G401 (cell line): ENCODE measurements around the gene HOTAIR. TPM values are rescaled to one million over a fixed set of nuclear protein-coding genes. Genes with fewer than 3 reads are reported as not detected.

Experiments used
- DNase-seq: peaks from one replicate; pipeline ENCODE4 v3.0.0-alpha.2; 2015; ENCODE audit warnings: low spot score
- in situ Hi-C: cut with HindIII; loops from 2 replicates; pipeline ENCODE4 v1.10.0; 2016; ENCODE audit warnings: low sequenced_read_pairs, mixed read lengths
- total RNA-seq: library from RNA; depleted of rRNA; stranded (reverse); fragments of >200 nt; shearing (Covaris generic); gene quantifications from 2 replicates; pipeline ENCODE4 v1.2.3, GENCODE V29; 2014

Gene HOTAIR
- total RNA-seq, 1 experiment from 2014 or later, result 4.1 TPM

DNA sequence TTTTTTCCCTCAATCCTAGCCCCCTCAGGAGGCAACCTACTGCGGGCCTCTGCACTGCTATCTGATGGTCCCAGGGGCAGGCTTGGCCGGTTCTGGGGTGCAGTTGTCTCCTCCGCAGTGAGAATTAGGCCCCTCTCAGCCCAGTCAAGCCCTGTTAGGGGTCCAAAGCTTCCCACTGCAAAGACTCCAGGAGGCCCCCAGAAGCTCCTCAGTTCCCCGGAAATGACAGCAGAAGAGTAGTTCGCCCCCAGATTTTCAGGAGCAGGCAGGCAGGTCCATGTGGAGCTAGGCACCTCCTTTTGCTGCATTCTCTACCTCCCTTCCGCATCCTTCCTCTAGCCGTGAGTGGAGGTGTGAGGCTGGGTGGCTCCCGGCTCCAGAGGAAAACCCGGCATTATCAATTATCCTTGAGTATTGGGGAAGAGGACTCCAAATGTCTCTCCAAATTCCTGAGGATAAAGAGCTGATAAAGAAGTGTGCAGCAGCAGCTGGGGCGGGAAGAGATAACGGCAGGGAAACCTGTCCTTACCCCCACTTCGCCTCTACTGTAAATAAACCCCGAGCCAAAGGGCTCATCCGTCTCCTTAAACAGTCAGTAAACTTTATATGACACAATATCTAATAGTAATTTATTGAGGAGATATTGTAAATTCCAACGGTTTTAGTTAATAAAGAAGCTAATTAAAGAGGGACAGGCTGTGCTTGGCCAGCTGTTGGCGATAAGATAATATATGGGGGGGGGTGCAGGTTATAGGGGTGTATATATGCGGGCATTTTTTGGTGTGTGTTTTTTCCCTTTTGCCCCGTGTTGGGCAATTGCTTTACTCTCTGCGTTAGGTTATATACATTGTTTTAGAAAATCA, 20.7 kb downstream of the HOTAIR start:
- DNase-seq, result no peak
- in situ Hi-C loops, result no loop called here

DNA sequence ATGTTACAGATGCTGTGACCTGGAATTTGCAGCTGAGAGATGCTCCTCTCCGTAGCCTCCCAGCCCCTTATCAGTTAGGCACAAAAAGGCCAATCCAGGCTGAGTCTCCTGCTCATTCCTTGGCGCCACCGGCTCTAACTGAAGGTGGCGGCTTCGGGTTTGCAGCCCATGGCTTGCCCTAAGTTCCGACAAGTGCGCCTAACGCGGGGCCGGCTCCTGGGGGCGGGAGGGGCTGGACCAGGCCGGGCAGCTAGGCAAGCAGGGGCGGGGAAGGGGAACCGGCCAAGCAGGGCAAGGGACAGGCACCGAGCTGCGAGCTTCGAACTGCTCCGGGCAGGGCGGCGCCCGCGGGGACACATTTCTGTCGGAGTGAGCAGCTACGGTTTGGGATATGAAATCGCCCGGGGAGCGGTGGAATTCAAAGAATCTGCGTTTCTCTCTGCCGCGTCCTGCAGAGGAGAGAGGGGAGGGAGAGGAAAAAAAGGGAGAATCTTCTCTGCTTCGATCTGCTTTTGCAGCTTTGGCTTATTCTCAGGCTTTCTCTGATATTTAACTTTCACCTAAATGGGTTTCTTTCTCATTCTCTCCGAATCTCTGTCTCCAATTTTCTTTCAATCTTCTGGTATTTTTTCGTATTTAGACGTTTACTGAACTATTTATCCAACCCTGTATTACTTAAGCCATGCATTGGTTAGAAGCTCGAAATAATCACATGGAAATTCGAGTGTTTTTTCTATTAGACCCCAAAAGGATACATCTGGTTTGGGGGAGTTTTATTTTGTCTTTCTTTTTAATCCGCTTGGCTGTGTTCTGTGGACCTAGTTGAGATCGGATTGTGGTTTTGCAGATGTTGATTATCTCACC, 21.7 kb downstream of the HOTAIR start:
- no peak for DNase-seq
- in situ Hi-C loops, result no loop called here

DNA sequence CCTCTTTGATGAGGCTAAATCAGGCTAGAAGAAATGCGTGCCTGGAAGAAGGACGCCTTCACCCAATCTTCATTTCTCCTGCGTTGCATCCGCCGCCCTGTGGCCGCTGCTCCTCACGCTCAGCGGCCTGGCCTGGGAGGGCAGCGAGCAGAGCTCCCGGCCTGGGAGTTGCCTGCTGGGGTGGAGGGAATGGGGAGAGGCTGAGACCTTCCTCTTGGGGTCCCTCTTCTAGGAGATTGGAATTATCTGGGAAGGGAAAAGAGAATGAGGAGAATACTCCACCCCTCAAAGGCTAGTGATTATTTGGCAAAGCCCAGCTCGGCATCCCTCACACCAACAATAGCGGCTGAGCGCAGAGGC, 22.4 kb downstream of the HOTAIR start:
- no peak for DNase-seq
- in situ Hi-C loops, result no loop called here

DNA sequence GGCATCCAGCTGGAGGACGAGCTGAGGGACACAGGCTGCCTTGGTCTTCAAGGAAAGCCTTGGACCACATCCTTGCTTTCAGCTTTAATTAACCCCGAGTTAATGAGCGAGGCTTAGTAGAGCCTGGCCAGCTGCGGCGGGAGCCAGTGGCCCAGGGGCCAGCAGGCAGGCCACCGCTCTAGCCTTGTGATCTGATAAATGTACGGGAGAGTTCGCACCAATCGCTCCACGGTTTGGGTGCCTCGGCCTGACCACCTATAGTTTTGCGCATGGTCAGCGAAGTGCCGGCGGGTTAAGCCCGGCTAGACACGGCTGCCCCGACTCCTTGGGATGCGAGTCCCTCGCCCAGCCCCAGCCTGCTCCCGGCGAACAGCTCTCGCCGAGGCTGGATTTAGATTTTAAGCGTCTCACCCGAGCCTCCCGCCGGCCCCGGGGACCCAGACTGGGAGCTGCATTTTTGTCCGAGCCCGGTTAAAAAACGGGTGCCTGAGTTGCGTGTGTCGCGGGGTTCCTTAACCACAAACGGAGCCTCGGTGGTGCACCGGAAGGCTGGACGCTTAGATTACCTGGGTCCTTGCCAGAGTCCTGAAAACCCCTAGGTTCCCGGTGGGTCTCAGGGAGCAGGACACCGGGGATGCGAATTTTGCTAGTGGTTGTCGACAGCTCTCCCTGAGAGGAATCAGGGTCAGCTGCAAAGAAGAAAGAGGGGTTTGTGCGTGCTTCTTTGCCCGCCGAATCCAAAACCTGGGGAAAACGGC, 23.0 kb downstream of the HOTAIR start:
- in situ Hi-C loops, result no loop called here
- DNase-seq, result no peak

- in situ Hi-C loops, result no loop called here
- no peak for DNase-seq
These were observed 23.8 kb downstream of the HOTAIR start for GRCh38 chr12:53950789-53951576.

GRCh38 chr12:53950437-53950773, 24.3 kb downstream of the HOTAIR start:
- no peak for DNase-seq
- in situ Hi-C loops, result no loop called here

GRCh38 chr12:53949631-53950436, 24.9 kb downstream of the HOTAIR start:
- in situ Hi-C loops, result no loop called here
- no peak for DNase-seq

DNA sequence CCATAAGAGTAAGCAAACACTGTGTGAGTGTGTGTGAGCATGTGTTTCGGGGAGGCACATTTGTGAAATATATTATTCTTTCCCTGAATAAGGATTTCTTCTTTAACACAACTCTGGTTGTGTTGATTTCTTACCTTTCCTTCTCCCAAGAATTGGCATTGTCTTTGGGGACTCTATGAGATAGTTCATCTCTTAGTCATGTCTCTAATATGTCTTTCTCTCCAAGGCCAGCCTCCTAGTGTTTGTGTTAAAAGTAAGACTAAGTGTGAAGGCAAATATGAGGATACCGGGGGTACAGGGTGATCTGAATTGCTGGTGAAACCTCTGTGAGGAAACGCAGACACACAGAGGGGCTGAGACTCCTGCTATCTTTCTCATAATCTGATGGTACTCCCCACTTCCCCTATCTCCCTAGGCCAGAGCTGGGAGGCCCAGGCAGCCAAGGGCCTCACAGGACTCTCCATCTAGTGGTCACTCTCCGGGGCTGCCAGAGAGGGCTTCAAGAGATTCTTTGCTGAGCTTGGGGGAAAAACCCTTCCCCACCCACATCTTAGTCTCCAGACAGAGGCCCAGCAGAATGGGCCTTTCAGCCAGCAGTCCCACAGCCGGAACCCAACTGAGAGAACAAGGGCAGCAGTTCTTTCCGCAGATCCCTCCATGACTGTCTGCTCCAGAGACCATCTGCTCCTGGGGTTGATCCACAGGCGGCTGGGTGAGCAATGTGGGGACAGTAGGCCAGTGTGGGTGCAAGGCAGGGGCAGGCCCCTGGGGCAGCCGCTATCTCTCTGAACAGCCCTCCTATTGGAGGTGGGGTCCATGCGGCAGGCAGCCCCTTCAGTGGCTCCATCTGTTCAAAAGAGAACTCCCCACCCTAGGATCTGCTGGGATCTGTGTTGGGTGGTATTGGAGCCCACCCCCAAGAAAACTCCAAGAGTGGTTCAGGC, 25.8 kb downstream of the HOTAIR start:
- DNase-seq, result no peak
- in situ Hi-C loops, result no loop called here

- DNase-seq, result no peak
- in situ Hi-C loops, result no loop called here
These were observed 27.0 kb downstream of the HOTAIR start for GRCh38 chr12:53947743-53948142.

- in situ Hi-C loops, result no loop called here
- no peak for DNase-seq
These were observed 29.6 kb downstream of the HOTAIR start for GRCh38 chr12:53944907-53945847.

DNA sequence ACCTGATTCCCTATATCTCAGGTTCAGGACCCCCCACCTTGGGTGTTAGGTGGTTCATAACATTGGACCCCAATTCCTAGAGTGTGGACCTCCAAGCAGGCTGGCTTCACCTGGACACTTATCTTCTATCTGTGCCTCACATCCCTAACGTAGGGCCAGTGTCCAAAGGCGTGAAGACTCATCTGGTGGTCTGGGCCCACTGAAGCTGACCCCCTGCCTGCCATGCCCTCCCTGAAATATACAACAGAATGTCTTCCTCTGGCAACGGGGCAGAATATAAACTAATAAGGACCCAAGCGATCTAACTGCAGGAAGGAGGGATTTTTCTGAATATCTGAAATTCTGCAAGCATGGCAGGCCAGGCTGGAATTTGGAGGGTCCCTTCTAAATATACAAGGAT, 30.5 kb downstream of the HOTAIR start:
- DNase-seq, result no peak
- in situ Hi-C loops, result no loop called here

DNA sequence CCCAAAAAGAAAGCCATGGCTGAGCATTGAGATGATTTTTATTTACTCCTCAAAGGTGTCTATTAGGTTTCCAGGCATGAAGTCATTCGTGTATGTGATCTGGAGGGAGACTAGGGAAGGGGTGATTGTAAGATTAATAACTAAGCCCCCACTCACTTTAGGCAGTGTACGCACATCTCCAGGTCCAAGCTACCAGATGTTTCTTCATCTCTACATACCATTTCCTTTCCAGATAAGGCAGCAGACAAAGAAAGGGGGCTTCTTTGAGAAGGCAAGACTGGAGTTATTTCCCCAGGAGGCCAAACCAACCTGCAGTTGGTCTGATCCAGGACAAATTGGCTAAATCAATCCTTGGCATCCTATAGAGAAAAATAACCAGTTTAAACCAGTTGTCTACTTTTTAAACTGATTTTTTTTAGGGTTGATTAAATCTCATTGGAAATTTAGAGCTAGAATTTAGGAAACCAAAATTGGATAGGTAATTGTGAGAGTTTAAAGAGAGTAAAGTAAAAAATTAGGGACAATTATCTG, 32.2 kb downstream of the HOTAIR start:
- in situ Hi-C loops, result no loop called here
- no peak for DNase-seq

- no peak for DNase-seq
- in situ Hi-C loops, result no loop called here
These were observed 33.0 kb downstream of the HOTAIR start for GRCh38 chr12:53941750-53942149.

DNA sequence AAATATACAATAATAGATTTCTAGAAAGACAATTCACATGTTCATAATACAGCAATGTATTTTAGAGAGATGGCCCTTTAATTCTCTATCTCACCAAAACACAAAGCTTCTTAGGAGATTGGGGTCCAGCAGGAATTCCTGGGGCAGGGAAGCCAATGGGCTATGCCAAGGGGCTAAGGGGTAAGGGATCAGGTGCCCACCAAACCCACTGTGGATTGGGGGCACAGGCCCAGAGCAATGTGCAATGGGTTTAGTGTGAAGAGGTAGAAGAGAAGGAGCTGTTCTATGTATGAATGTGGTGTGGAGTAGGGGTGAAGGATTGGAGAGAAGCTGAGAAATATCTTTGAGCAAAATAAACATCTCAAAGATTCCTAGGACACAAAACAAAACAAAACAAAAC, 33.6 kb downstream of the HOTAIR start:
- DNase-seq, result no peak
- in situ Hi-C loops, result no loop called here

DNA sequence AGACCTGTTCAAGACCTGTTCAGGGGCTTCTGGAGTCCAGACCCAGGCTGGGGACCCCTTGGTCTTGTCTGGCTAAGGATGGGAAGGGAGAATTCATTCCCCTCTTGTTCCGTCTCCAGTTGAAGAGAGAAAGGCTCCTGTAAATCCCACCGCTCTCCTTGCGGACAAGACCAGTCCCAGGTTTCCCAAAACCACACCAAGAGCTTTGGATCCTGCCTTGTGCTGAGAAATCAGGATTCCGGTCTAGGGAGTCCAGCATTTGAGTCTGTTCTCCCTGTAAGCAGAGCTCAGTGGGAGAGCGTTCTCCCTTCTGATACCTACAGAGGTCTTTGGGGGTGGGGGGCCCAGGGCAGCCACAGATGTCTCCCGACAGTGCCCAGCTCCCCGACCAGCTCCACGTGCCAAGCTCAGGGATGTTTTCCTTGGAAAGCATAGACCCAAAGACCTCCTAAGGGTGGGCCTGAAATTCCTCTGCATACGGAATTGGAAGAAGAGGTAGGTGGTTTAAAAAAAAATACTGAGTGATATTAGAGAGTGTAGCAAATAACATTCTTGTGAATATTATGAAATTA, 34.2 kb downstream of the HOTAIR start:
- no peak for DNase-seq
- in situ Hi-C loops, result no loop called here
